ENCODE results near the gene GPC5.

Gene GPC5

DNA sequence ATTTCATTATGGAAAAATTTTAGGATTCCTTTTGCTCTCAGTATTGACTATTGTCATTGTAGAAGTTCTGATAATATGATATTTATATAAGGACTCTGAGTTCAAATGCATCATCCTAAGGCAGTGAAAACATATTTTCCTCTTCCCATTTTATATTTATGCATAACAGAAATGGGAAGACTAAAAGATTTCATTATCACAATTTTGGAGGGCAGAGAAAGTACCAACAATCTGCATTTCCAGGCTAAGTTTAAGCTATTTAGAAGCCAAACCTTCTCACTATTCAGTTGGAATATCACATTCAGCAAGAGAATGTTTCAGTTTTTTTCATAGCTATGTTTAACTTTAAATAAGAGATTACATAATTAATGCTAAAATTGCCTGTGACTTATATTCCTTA is 1269.7 kb downstream of the GPC5 start:
- no peaks in the 10 kb centered on the region for H3K9me3 ChIP-seq (ENCODE audit: insufficient read depth, low read length)
- H4K20me1 ChIP-seq (ENCODE audit: insufficient read depth, low read length) = no peaks in the 10 kb centered on the region
- H3K36me3 ChIP-seq (replicated peaks; ENCODE audit: low read depth, low read length) = no peaks in the 10 kb centered on the region
- no peak overlapping the region for H3K27ac ChIP-seq (ENCODE audit: low read length)
- H3K4me3 ChIP-seq (ENCODE audit: low read length) = no peak overlapping the region
- no peaks in the 10 kb centered on the region for H3K79me2 ChIP-seq (ENCODE audit: low read length)
- H3K4me2 ChIP-seq (ENCODE audit: low read length) = no peak overlapping the region
- H3K9ac ChIP-seq (ENCODE audit: low read length) = no peak overlapping the region
- H3K4me1 ChIP-seq (ENCODE audit: low read length) = no peaks in the 10 kb centered on the region
- H2AFZ ChIP-seq (ENCODE audit: low read depth, low read length) = no peak overlapping the region
- no peak for TF ChIP-seq EZH2phosphoT487 (IDR thresholded peaks at IDR 0.05; ENCODE audit: low read depth)
- TF ChIP-seq, protein P1, sequence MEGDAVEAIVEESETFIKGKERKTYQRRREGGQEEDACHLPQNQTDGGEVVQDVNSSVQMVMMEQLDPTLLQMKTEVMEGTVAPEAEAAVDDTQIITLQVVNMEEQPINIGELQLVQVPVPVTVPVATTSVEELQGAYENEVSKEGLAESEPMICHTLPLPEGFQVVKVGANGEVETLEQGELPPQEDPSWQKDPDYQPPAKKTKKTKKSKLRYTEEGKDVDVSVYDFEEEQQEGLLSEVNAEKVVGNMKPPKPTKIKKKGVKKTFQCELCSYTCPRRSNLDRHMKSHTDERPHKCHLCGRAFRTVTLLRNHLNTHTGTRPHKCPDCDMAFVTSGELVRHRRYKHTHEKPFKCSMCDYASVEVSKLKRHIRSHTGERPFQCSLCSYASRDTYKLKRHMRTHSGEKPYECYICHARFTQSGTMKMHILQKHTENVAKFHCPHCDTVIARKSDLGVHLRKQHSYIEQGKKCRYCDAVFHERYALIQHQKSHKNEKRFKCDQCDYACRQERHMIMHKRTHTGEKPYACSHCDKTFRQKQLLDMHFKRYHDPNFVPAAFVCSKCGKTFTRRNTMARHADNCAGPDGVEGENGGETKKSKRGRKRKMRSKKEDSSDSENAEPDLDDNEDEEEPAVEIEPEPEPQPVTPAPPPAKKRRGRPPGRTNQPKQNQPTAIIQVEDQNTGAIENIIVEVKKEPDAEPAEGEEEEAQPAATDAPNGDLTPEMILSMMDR (IDR thresholded peaks at IDR 0.05; ENCODE audit: low read depth, low read length) = no peak
- no peaks in the 10 kb centered on the region for H3K27me3 ChIP-seq (ENCODE audit: low read depth, low read length)

DNA sequence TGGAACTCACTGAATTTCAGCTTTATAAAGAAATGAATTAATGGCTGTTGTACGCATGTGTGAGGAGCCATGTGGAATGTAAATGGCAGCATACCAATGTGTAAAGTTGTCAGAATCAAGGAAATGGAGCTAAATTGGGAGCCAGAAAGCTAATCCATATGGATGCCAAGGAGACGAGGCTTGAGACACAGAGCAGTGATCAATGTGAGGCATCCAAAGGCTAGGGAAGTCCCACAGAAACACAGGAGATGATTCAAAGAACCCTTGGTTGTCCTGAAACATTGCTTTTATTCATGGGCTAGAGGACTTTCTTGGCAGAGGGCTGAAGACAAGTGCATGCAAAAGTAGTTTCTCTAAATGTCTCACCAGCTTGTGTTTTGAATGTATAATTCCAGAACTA is 1271.7 kb downstream of the GPC5 start:
- no peak overlapping the region for H2AFZ ChIP-seq (ENCODE audit: low read depth, low read length)
- H3K27ac ChIP-seq (ENCODE audit: low read length) = no peak overlapping the region
- no peaks in the 10 kb centered on the region for H3K79me2 ChIP-seq (ENCODE audit: low read length)
- H3K9me3 ChIP-seq (ENCODE audit: insufficient read depth, low read length) = no peaks in the 10 kb centered on the region
- no peaks in the 10 kb centered on the region for H3K4me1 ChIP-seq (ENCODE audit: low read length)
- H3K4me2 ChIP-seq (ENCODE audit: low read length) = no peak overlapping the region
- TF ChIP-seq, protein P1 (IDR thresholded peaks at IDR 0.05; ENCODE audit: low read depth, low read length) = no peak
- TF ChIP-seq EZH2phosphoT487 (IDR thresholded peaks at IDR 0.05; ENCODE audit: low read depth) = no peak
- H3K4me3 ChIP-seq (ENCODE audit: low read length) = no peak overlapping the region
- no peaks in the 10 kb centered on the region for H3K27me3 ChIP-seq (ENCODE audit: low read depth, low read length)
- H4K20me1 ChIP-seq (ENCODE audit: insufficient read depth, low read length) = no peaks in the 10 kb centered on the region
- no peak overlapping the region for H3K9ac ChIP-seq (ENCODE audit: low read length)
- no peaks in the 10 kb centered on the region for H3K36me3 ChIP-seq (replicated peaks; ENCODE audit: low read depth, low read length)

DNA sequence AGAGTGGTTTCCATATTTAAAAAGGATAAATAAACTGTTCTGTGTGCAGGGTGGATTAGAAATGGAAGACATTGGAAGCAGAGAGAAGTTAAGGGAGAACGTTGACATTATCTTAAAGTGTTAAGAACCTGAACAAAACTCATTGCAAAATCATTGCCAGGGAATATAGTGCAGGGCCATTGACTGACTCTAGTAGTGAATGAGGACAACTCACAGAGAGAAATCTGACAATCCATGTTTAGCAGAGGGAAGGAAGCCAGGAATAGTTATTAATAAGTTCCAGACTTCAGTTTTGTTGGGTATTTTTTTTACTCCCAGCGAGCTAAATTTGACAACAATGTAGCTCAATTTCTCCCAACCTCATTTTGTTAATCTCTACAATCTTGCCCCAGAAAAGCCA is 1273.4 kb downstream of the GPC5 start:
- Histone ChIP-seq H3K9ac (ENCODE audit: low read length) (no peak overlapping the region), H3K4me2 (ENCODE audit: low read length) (no peak overlapping the region), H3K9me3 (ENCODE audit: insufficient read depth, low read length) (no peaks in the 10 kb centered on the region), H2AFZ (ENCODE audit: low read depth, low read length) (no peak overlapping the region), H3K36me3 (replicated peaks; ENCODE audit: low read depth, low read length) (no peaks in the 10 kb centered on the region), H3K79me2 (ENCODE audit: low read length) (no peaks in the 10 kb centered on the region), H3K27ac (ENCODE audit: low read length) (no peak overlapping the region), H3K4me3 (ENCODE audit: low read length) (no peak overlapping the region), H3K4me1 (ENCODE audit: low read length) (no peaks in the 10 kb centered on the region), H3K27me3 (ENCODE audit: low read depth, low read length) (no peaks in the 10 kb centered on the region), H4K20me1 (ENCODE audit: insufficient read depth, low read length) (no peaks in the 10 kb centered on the region)
- TF ChIP-seq, protein P1 (IDR thresholded peaks at IDR 0.05; ENCODE audit: low read depth, low read length) = no peak
- TF ChIP-seq EZH2phosphoT487 (IDR thresholded peaks at IDR 0.05; ENCODE audit: low read depth) = no peak

DNA sequence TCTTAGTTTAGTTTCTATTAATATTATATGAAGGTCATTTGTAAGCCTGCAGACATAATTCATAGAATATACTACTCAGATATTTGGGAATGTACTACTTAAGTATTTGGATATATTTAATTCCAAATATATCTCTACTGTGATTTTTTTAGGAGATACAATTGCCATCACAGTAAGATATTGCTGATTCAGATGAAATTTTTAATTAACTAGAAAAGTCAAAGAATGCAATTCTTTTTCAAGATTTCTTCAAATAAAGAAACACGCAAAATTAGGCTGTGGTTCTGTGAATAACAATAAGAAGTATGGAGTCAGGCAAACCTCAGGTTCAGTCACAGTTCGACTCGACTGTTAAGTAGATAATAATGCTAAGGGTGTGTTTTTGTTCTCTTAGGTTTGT is 1277.8 kb downstream of the GPC5 start:
- no peaks in the 10 kb centered on the region for H3K27me3 ChIP-seq (ENCODE audit: low read depth, low read length)
- H3K4me1 ChIP-seq (ENCODE audit: low read length) = no peaks in the 10 kb centered on the region
- no peak overlapping the region for H3K9ac ChIP-seq (ENCODE audit: low read length)
- H3K4me2 ChIP-seq (ENCODE audit: low read length) = no peak overlapping the region
- no peaks in the 10 kb centered on the region for H3K36me3 ChIP-seq (replicated peaks; ENCODE audit: low read depth, low read length)
- H4K20me1 ChIP-seq (ENCODE audit: insufficient read depth, low read length) = no peaks in the 10 kb centered on the region
- H3K9me3 ChIP-seq (ENCODE audit: insufficient read depth, low read length) = no peaks in the 10 kb centered on the region
- TF ChIP-seq EZH2phosphoT487 (IDR thresholded peaks at IDR 0.05; ENCODE audit: low read depth) = no peak
- TF ChIP-seq, protein P1 (IDR thresholded peaks at IDR 0.05; ENCODE audit: low read depth, low read length) = no peak
- H3K79me2 ChIP-seq (ENCODE audit: low read length) = no peaks in the 10 kb centered on the region
- H3K27ac ChIP-seq (ENCODE audit: low read length) = no peak overlapping the region
- H3K4me3 ChIP-seq (ENCODE audit: low read length) = no peak overlapping the region
- no peak overlapping the region for H2AFZ ChIP-seq (ENCODE audit: low read depth, low read length)

Data from OCI-LY3 (cell line).